Measurements from ENCODE around the gene DISC1.

- TF ChIP-seq CTCF (IDR thresholded peaks at IDR 0.05), result no peak
- no peak for TF ChIP-seq POLR2AphosphoS5 (IDR thresholded peaks at IDR 0.05)
Observed at GRCh38 chr1:231808116-231808515, 181.5 kb downstream of the DISC1 start.
